NCI-H748 (cell line): Measurements from ENCODE around the gene LRRC3.

ENCODE experiments used
- DNase-seq: peaks from one replicate; lab custom pipeline; 2025; ENCODE audit not compliant: unreplicated experiment; lab: John Stamatoyannopoulos, UW

LRRC3 gene

DNA sequence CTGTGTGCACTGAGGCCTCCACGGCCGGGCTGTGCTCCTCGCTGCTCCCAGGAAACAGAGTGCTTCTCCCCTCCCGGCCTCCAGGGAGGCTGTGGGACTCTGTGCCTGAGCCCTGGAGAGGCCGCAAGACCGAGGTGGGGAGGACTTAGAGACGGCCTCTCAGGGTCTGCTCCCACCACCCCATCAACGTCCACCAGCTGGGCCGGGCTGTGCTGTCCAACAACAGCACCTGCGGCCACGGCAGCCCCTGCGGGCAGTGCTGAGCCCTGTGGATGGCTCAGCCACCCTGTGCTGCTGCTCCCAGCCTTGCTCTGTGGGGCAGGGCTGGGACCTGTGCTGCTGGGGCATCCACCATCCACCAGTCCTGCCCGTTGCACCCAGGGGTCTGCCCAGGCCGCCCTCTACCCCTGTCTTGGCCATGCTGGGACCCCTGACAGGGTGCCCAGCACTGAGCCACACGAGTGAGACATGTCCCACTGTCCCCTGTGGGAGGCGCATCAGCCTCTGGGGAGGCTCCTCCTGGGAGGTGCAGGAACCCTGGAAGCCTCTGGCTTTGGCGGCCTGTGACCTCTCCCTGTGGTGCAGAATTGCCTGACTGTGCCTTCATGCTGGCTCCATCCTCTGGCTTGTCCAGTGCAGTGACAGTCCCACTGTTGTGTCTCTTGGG is 31.2 kb upstream of the LRRC3 start:
- no peak for DNase-seq

- no peak for DNase-seq
These were observed 30.6 kb upstream of the LRRC3 start for GRCh38 chr21:44424608-44425306.

- no peak for DNase-seq
These were observed 29.9 kb upstream of the LRRC3 start for GRCh38 chr21:44425307-44425894.

DNA sequence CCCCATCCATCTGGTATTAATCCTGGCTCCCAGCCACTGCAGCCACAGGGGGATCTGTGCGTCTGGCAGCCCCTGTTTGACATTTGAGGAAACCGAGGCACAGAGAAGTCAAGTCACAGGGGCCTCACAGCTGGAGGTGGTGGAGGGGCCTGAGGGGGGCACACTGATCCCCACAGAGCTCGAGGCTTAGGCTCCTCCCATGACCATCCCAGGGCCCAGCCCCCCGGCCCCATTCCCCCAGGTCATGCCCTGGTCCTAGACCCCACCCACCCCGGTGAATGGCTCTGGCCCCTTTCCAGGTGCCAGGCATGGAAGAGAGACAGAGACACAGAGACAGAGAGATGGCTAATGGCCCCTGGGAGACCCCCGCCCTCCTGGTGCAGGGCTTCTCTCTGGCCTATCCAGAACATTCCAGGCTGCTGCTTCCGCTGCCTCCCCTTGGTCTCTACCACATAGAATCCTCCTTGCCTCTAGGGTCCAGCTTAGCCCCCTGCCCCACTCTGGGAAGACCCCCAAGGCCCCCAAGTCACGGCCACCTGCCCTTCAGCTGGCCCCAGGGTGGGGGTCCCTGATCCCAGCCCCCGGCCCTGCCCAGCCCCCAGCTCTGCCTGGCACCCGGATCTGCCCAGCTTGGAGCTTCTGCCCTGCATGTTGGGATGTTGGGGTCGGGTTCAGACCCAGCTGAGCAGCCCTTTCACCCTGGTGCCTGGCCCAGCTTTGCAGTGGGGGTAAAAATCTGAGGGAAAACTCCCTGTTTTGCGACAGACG is 29.2 kb upstream of the LRRC3 start:
- DNase-seq = no peak

DNA sequence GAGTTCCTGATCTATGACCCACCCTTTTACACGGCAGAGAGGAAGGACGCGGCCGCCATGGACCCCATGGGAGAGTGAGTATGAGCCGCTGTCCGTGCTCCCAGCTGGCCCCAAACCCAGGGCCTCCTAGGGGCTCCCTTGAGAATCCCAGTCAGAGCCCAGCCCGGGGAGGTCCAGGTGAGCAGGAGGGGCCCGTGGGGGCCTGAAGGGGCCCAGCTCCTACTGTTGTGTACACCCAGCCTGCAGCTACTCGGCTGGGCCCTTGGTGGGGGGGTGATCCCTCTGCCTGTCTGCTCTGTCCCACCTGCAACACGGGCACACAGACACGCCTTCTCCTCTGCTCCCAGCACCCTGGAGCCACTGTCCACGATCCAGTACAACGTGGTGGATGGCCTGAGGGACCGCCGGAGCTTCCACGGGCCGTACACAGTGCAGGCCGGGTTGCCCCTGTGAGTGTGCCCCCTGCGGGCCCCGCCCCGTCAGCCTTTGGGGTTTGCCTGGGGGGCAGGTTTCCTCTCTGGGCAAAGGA is 28.6 kb upstream of the LRRC3 start:
- DNase-seq = no peak

DNA sequence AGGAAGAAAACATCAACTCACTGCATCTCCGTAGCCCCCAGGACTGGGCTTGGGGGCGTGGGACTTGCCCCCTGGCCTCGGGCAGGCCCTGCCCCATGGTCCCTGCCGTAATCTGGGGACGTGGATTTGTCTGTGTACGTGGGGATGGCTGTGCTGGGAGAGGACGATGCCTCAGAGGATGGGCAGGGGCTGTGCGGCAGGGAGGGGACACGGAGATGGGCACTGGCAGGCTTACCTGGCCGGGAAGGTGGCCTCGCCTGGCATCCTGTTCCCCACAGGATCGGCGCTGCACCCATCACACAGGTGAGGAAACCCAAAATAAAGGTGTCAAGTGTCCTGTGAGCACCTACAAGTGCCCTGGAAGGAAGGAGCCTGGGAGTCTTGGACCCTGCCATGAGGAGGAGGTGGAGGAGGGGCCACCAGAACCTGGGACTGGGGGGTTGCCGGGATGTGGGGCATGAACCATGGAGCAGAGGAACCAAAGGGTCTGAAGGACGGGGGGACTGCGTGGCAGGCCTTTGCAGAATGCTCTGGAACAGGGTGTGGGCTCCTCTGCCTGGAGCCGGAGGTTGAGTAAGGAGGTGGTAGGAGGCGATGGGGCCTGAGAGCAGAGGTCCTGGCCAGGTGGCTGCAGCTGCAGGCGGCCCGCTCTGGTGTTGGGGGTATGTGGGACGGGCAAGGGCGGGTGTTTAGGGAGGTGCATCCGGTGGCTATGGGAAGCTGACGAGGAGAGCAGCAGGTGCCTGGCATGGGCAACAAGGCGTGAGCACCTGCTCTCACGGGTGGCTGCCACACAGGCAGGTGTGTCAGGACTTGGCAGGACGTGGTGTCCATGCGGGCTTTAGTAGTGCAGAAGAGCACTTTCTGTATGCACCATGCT is 27.8 kb upstream of the LRRC3 start:
- DNase-seq = peak; percentile 88

- peak; percentile 49 for DNase-seq
These were observed 26.9 kb upstream of the LRRC3 start for GRCh38 chr21:44428281-44428960.

DNA sequence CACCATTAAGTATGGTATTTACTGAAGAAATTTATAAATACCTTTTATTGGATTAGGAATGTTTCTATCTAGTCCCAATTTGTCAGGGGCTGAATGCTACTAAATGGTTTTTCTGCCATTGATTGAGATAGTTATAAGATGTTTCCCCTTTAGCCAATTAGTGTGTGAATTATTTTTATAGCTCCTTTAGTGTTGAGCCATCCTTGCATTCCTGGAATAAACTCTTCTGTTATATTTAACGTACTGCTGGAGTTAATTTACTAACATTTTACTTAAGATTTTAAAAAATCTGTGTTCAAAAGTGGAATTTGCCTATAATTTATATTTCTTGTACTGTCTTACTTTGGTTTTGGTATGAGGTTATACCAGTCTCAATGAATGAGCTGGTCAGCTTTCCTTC is 25.4 kb upstream of the LRRC3 start:
- DNase-seq = no peak

DNA sequence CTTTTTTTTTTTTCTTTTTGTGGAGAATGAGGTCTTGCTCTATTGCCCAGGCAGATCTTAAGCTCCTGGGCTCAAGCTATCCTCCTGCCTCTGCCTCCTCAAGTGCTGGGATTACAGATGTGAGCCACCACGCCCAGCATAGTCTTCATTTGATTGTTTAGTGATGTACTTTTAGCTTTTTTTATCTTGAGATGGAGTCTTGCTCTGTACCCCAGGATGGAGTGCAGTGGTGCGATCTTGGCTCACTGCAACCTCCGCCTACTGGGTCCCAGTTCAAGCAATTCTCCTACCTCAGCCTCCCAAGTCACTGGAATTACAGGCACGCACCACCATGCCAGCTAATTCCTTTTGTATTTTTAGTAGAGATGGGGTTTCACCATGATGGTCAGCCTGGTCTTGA is 24.0 kb upstream of the LRRC3 start:
- DNase-seq = no peak

DNA sequence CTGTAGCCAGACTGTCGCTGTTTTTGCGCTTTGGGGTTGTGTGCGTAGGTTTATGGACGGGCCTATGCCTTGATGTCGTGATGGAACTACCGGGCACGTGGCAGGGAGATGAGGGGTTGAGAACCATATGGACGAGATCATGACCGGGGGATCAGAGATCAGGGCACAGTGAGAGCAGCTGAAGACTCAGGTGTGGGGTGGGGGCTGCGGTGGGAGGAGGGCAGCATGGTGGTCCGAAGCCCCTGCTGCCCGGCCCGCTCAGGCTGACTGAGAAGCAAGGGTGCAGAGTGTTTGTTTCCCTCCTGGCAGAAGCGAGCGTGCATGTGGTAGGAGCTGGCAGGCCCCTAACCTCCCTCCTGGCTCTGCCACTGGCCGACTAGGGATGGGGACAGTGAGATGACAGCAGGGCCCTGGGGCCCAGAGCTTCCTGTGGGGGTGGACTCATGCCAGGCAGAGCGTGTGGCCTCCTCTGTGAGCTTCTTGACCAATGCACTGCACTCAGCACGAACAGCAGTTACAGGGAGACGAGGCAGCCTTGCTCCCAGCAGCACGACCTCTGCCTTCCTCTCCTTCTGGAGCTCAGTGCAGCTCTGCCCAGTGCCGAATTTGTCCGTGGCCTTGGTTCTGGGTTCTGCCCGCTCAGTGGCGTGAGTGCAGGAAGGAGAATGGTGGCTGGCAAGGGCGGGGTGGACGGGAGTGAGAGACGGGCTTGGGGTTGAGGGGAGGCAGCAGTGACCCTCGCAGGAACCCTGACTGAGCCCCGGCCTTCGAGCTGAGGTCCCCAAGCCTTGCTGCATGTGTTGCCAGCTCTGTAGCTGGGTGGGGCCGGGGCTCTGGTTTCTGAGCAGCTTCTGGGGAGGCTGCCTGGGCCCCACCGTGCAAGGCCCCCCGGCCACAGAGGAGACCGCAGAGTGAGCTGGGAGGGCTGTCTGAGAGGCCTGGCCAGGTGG is 22.2 kb upstream of the LRRC3 start:
- DNase-seq = no peak

DNA sequence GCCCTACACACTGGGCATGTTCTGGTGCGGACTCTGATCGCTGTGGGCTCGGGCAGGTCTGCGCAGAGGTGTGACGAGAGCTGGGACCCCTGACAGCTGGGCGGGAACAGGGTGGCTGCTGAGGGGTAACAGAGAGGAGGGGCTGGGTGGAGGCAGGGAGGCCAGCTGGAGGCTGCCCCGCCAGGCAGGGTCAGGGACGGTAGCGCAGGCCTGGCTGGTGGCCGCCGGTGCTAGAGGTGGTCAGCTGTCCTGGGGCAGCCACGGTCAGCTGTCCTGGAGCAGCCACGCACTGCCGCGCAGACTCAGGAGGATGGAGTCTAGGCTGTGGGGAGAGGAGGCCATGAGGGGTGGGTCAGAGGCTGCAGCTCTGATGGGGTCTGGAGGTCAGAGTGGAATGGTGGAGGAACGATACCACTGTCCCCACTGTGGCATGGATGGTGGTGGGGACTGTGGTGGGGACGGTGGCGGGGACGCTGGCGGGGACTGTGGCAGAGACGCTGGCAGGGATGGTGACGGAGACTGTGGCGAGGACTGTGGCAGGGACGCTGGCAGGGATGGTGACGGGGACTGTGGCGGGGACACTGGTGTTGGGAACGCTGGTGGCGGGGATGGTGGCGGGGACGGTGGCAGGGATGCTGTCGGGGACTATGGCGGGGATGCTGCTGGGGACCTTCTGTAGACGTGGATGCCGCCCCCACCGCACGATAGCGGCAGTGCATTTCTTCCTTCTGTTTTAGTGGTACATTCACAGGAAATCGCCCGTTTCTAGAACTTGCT is 21.3 kb upstream of the LRRC3 start:
- no peak for DNase-seq

GRCh38 chr21:44434568-44434925 is 20.8 kb upstream of the LRRC3 start:
- DNase-seq = no peak

- DNase-seq = no peak
These were observed 20.2 kb upstream of the LRRC3 start for GRCh38 chr21:44434936-44435635.

DNA sequence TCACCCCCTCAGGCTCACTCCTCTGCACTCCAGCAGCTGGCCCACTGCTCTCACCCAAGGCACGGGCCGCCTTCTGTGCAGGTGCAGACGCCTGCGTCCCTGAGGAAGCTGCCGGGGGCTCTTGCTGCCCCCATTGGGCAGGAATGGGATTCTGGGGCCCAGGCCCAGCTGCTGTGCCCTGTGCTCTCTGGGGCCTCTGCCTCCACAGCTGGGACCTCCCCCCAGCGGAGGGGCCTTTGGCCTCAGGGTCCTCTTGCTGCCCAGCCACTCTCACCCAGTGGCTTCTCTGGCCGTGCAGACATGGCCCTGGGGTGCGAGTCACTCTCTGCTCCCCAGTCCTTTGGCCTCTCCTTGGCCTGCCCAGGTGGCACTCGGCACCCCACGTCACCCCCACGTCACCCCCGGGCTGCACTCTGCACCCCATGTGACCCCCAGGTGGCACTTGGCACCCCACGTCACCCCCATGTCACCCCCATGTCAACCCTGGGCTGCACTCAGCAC is 19.1 kb upstream of the LRRC3 start:
- DNase-seq = no peak

DNA sequence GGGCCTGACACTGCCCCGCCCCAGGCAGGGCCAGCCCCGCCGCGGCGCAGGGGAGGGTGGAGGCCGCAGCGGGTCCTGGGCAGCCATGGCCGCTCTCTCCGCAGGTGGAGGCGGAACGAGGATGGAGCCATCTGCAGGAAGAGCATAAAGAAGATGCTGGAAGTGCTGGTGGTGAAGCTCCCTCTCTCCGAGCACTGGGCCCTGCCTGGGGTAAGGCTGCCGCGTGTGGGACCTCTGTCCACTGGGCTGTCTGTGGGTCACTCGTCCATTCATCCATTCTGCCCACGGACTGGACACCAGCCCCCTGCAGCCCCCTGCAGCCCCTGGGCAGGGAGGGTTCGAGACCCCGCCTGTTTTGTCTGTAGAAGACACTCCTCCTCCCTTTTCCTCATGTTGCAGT is 18.4 kb upstream of the LRRC3 start:
- DNase-seq = no peak

DNA sequence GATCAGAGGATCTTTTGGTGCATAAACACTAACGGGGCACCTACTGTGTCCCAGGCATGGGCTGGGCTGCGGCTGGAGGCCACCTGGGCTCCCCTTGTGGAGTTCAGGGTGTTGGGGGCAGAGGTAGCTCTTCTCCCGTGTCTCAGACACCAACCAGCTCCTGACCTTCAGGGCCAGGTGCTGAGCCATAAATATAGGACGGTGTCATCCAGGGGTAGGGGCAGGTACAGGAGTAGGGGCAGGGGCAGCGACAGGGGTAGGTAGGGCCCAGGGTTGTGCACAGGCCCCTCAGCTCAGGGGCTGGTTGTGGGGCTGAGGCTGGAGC is 18.0 kb upstream of the LRRC3 start:
- DNase-seq = no peak

DNA sequence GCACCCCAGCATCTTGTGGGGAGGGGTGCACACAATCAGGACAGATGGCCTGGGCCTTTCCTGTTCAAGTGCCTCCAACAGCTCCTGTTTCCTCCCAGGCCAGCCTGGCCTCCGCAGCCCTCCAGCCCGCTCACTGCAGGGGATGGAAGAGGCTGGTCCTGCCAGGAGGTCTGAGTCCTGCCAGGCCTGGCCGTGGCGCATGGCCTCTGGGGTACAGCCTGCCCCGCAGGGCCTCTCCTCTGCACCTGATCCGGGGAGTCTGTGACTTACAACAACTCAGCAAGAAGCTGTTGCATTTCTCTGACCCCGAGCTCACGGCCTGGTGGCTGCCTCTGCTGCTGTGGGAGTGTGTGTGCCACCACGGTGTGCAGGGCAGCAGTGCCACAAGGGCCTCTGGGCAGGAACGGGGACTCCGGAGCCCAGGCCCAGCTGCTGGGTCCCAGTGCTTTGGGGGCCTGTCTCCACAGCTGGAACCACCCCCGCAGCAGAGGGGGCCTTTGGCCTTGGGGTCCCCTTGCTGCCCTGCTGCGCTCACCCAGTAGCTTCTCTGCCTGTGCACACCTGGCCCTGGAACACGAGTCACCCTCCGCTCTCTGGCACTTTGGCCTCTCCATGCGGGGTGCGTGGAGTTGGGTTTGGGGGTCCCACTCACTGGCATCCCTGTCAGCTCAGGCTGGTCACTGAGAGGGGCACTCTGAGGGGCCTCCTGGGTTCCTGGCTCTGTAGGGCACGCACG is 17.4 kb upstream of the LRRC3 start:
- no peak for DNase-seq
